Loucy (cell line): ENCODE data around the gene PLK3.

Experiments used
- CTCF ChIP-seq: fragments of 200-600 bp; sonication (generic); conservative IDR thresholded peaks from 2 replicates; pipeline ENCODE4 v1.5.1; 2014; ENCODE audit warnings: mild to moderate bottlenecking, antibody characterized with exemption, low read length
- EZH2phosphoT487 ChIP-seq: fragments of 200-600 bp; IDR thresholded peaks from 2 replicates; pipeline ENCODE4 v1.6.1; 2018; ENCODE audit warnings: antibody characterized with exemption, mild to moderate bottlenecking, moderate library complexity, borderline replicate concordance

GRCh38 chr1:44829506-44830384, 29.6 kb downstream of the PLK3 start:
- TF ChIP-seq CTCF = no peak
- no peak for TF ChIP-seq EZH2phosphoT487
